ENCODE data around the gene MTMR1.

The MTMR1 gene

GRCh38 chrX:150759568-150760416, 66.6 kb downstream of the MTMR1 start:
- no peak overlapping the region for H3K27ac ChIP-seq
- no peak overlapping the region for H3K4me3 ChIP-seq

GRCh38 chrX:150761176-150761818, 68.1 kb downstream of the MTMR1 start:
- no peak overlapping the region for H3K27ac ChIP-seq
- no peak overlapping the region for H3K4me3 ChIP-seq

- Histone ChIP-seq H3K4me3 (no peak overlapping the region), H3K27ac (no peak overlapping the region)
Observed at GRCh38 chrX:150761819-150762216, 68.6 kb downstream of the MTMR1 start.

DNA sequence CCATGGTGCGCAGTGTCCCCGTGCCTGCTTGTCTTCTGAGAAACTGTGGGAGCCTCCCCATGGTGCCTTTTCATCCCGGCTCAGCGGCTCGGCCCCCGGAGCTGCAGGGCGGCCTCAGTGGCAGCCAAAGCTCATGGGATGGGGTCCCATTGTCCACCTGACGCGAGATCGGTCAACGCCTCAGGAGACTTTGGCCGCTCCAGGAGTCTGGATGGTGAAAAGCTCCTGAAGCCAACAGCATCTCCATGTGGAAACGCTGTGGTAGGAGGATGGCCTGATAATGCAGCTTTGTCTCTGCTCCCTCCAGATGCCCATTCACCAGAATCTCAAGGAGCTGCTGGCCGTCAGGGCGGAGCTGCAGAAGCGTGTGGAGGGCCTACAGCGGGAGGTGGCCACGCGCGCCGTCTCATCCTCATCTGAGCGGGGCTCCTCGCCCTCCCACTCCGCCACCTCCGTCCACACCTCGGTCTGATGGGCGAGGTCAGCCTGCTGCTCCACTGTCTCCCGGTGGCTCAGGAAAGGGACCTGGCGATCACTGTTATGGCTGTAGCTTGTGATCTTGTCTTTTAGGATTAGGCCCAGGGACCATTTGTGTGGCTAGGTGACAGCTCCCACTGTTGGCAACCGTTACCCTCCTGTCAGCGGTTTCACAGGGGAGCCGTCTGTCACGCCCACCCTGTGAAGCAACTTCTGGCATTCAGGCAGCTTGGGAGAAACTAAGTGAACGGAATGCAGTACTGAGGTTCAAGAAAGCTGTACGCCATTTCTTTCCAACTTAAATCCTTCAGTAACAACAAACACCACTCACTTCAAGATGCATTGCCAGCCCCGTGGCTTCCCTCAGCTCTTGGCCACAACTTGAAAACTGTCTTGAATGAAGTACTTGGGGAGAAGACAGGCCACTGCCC, 69.3 kb downstream of the MTMR1 start:
- Histone ChIP-seq H3K4me3 (no peak overlapping the region), H3K27ac (no peak overlapping the region)

- H3K27ac ChIP-seq: peak overlapping the region in 1 of 21 experiments; percentile 13
- no peak overlapping the region for H3K4me3 ChIP-seq
Observed at GRCh38 chrX:150763303-150763797, 70.2 kb downstream of the MTMR1 start.

- H3K27ac ChIP-seq: peak overlapping the region in 1 of 21 experiments; percentile 13
- H3K4me3 ChIP-seq: no peak overlapping the region
Observed at GRCh38 chrX:150763810-150764209, 70.6 kb downstream of the MTMR1 start.

DNA sequence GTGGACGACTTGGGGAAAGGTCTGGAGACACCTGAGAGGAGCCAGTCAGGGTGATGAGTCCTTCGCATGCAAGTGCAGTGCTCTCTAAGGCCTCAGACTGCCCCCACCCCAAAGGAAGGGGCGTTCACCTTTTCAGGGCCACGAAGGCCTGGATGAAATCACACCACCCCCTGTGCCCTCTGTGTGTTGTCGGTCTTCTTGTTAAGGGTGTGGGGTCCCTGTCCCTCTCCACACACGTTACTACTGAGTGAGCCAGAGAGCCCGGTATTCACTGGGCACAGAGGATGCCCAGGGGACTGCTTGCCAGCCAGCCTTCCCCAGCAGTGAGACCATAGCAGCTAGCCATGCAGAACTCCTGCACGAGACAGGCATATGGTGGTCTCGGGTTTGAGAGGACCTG, 72.0 kb downstream of the MTMR1 start:
- no peak overlapping the region for H3K27ac ChIP-seq

GRCh38 chrX:150765782-150766350, 72.7 kb downstream of the MTMR1 start:
- H3K4me3 ChIP-seq: no peak overlapping the region
- H3K27ac ChIP-seq: no peak overlapping the region

More for the DNA sequence above, 72.0 kb downstream of the MTMR1 start:
- no peak overlapping the region for H3K4me3 ChIP-seq

GRCh38 chrX:150766351-150767044, 73.3 kb downstream of the MTMR1 start:
- peak overlapping the region in 5 of 21 experiments; percentile 10 to 63 (median 30) for H3K27ac ChIP-seq
- H3K4me3 ChIP-seq: no peak overlapping the region

GRCh38 chrX:150767045-150767395, 73.8 kb downstream of the MTMR1 start:
- peak overlapping the region in 5 of 21 experiments; percentile 10 to 63 (median 30) for H3K27ac ChIP-seq
- no peak overlapping the region for H3K4me3 ChIP-seq

DNA sequence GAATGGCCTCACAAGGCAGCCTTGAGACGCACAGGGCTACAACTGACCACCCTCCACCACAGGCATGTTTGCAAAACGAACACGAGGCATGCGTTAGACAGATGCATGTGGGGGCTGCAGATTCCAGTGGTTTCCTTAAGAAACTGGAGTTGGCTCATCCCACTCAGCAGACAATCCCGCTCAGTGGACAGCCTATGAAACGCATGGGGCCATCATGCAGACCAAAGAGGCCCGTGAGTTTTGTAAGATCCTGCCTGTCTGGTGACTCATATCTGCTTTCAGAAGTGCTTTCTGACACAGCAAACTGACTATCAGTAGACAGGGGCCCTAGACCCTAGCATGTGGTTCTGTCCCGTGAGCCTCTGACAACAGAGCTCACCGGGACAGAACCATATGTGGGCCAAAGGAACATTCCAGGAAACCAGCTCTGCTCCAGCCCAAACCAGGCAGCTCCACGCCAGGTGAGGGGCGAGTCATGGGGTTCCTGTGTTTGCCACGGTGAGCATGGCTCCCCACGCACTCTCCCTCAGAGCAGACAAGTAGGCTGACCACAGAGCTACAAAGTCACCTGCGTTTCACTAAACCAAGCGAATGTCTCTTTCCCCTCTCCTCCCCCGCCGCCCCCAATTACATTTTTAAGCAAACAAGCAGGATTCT, 74.4 kb downstream of the MTMR1 start:
- Histone ChIP-seq H3K4me3 (no peak overlapping the region), H3K27ac (peak overlapping the region in 8 of 21 experiments; percentile 19 to 69 (median 54))

GRCh38 chrX:150768132-150768485, 74.9 kb downstream of the MTMR1 start:
- no peak overlapping the region for H3K4me3 ChIP-seq
- peak overlapping the region in 7 of 21 experiments; percentile 36 to 69 (median 54) for H3K27ac ChIP-seq

- H3K4me3 ChIP-seq: no peak overlapping the region
- peak overlapping the region in 4 of 21 experiments; percentile 37 to 69 (median 44) for H3K27ac ChIP-seq
Observed at GRCh38 chrX:150768580-150769190, 75.5 kb downstream of the MTMR1 start.

- H3K4me3 ChIP-seq: no peak overlapping the region
- no peak overlapping the region for H3K27ac ChIP-seq
Observed at GRCh38 chrX:150769408-150769807, 76.2 kb downstream of the MTMR1 start.

DNA sequence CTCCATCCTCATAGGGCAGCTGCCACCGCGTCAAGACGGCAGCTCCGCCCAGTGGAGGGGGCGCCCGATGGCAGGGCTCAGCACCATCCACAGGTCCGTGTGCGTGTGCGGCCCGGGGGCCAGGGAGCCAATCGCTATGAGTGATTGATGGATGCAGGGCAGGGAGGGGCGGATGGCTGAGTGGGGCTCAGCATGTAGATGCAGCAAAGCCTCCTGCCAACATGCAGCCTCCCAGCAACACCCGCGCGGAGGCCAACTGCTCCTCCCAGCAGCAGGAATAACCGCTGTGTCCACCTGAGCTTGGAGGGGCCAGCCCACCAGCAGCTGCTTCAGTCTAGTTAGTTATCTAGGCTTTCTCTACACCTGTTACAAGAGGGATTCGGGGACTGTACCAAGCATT, 77.4 kb downstream of the MTMR1 start:
- no peak overlapping the region for H3K4me3 ChIP-seq
- no peak overlapping the region for H3K27ac ChIP-seq

DNA sequence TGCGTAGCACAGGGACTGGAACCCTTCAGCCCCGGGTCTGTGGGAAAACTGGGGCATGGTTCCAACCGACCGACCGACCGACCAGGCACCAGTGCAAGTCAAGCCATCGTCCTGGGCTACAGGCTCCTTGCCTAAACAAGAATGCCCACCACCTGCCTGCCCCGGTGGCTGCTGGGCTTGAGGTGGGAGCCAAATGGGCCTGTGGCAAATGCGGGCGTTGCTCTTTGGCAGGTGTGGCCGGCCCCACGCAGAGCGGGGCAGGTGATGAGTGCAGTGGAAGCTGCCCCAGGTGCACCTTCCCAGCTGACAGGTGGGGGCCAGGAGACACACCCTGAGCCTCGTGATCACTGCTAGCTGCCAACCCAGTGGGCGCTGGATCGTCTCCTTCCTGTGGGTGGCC, 77.9 kb downstream of the MTMR1 start:
- no peak overlapping the region for H3K4me3 ChIP-seq
- no peak overlapping the region for H3K27ac ChIP-seq

GRCh38 chrX:150772150-150772970, 79.2 kb downstream of the MTMR1 start:
- Histone ChIP-seq H3K27ac (no peak overlapping the region), H3K4me3 (no peak overlapping the region)

Data from skin epidermis (tissue), 12 donors.